ENCODE data around the gene BTBD9.
A peak's percentile ranks its signal among the peaks of the same experiment; 100 is the strongest.

BTBD9 gene

DNA sequence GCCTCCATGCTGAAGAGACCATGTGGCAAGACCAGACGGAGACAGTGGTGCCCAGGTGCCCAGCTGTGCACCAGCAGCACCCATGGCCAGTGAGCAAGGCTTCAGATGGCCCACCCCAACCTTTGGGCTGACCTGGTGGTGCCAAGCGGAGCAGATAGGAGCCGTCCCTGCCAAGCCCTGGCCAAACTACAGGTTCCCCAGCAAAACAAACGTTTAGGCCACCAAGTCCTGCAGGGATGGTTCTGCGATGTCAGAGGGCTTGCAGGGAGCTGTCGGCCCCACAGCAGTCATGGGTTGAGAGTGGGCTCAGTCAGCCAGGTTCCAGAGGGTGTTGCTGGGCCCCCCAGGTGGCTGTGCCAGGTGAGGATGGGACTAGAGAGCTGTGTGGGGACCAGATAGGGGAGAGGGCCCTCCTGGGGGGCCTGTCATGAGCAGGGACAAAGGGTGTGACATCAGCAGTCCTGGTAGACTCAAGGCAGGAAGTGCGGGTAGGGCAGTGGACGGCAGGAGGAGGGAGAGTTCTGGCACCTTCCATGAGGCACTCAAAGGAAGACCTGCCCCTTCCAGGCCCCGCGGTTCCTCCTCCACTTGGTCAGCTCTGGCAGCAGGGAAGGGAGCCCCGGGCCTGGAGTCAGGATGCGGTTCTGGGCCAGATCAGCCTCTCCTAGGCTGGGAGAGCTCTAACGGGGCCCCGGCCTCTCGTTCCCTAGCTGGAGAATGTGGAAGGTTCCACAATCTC, 477.8 kb downstream of the BTBD9 start:
- DNase-seq (ENCODE audit: low spot score), result no peak

DNA sequence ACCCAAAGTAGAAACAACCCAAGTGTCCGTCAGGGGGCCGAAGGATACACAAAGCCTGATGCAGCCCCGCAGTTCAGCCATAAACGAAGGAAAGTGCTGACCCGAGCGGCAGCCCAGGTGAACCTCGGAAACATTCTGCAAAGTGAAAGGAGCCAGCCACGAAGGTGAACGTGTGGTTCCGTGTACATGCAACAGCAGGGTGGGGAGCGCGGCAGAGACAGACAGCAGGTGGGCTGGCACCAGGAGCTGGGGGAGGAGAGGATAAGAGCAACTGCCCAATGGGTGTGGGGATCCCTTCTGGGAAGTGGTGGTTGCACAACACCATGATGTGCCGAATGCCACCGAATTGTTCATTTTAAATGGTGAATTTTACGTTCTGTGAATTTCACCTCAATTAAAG, 478.4 kb downstream of the BTBD9 start:
- no peak for DNase-seq (ENCODE audit: low spot score)

DNA sequence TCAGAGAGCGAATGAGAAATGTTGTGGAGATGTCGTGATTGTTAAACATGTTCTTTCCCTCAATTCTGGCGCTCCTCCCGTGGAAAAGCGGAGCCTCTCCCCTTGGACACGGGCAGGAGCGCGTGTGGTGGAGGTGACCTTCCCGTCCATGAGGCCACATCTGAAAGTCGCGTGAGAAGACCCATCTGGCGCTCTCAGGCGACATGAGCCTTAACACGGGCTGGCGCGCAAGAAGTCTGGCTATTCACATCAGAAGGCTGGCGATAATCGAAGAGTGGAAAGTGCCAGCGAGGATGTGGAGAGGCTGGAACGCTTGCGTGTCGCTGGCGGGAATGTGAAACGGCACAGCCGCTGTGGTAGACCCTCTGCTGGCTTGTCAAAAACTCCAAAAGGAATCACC, 478.9 kb downstream of the BTBD9 start:
- DNase-seq (ENCODE audit: low spot score), result no peak

DNA sequence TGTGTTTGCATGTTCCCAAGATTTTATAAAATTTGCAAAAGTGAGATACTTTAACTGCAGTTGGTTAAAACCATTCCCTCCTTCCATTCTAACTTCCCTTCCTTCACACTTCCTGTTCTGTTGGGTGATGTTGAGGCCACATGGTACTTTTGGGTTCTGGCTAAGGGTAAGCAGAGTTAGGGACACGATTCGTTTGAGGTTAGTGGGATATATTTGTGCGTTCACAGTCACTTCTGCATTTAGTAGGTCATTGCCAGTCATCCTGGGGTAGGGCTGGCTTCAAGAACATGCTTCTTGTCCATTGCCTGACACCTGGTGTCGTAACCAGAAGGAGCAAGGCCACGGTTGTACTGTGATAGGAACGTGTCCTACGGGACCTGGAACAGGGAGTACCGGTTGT, 480.1 kb downstream of the BTBD9 start:
- no peak for DNase-seq (ENCODE audit: low spot score)

DNA sequence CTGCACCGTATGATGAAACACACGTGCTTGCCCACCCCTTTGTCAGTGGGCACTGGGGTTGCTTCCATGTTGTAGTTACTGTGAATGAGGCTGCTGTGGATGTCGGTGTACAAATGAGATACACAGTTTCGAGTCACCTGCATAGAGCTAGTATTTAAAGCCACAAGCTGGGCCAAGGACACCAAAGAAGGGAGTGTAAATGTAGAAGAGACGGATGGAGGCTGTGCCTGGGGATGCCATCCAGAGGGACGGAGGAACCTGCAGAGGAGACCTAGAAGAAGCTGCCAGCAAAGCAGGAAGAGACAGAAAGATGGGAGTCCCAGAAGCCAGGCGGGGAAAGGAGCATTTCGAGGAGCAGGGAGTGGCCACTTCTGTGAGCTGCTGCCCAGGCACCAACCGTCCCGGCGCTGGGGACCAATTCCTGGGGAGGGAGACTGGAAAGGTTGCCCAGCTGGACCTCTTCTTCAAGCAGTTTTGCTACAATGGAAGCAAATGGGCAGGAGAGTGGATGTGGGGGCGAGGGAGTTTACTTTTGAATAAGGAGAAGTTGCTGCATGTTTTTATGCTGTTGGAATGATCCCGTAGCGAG, 480.9 kb downstream of the BTBD9 start:
- DNase-seq (ENCODE audit: low spot score), result no peak

DNA sequence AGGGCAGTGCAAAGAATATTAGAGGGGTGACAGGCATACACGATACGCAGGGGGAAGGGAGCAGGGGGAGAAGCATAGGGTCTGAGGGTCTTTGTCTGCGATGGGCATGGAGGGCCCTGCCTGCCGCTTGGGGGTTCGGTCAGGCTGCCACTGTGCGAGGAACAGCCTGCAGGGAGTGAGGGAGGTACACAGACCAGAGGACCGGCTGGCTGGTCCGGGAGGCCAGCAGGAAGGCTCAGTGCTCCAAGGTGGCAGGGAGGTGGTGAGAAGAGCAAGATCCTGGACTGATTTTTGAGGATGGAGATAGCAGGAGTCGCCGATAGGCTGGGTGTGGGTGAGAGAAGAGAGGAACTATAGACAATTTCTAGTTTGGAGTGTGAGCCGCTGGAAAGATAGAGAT, 481.8 kb downstream of the BTBD9 start:
- no peak for DNase-seq (ENCODE audit: low spot score)

DNA sequence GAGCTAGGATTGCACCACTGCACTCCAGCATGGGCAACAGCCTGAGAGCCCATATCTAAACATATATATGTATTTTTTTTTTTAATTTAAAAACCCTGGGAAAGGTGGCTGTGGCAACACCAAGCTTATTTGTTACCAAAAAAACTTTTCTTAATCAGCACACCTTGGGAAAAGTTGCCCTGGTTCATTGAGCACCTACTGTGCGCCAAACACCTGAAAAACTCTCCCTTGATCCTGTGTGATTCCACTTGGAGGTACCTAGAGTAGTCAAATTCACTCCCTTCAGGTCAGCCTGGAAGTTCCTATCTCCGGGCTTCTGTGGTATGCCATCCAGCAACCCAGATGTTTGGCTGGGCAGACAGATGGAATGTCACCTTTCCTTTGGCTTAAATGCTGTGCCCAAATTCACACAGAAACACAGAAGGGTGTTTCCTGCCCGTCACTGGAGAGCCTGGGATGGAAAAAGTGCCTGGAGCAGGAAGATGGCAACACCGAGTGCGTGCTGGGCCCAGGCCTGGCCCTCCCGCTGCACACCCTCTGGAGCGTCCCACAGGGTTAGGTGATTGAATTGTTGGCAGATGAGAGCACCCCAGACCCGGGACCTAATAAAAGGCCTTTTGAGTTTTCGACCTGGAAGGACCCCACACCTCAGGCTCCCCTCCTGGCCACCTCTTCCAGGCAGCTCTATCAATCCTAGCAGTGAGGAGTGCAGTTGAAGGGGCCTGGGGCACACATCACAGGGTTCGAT, 482.7 kb downstream of the BTBD9 start:
- no peak for DNase-seq (ENCODE audit: low spot score)

DNA sequence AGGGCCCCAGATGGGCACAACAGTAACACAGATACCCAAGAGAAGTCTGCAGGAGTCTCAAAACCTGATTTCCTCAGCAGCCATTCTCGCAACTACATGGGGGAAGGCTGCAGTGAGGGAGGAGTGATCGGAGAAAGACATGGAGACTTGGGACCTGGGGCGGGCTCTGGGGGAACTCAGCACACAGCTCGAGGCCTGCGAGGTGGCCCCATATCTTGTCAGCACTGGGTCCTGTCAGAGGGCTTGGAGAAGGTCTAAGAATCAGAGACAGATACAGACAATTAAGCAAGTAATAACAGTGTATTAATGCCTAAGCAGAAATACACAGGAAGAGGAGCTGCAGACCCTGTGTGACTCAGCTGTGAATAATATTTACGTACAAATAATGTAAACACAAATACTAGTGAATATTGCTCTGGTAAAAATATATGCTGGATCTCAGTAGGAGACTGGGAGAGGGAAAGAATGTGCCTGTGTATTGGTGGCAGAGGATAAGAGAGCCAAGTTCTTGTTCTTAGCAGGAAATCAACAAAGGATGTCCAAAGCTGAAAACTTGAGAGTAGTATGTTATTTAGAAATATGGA, 484.0 kb downstream of the BTBD9 start:
- DNase-seq (ENCODE audit: low spot score), result no peak

DNA sequence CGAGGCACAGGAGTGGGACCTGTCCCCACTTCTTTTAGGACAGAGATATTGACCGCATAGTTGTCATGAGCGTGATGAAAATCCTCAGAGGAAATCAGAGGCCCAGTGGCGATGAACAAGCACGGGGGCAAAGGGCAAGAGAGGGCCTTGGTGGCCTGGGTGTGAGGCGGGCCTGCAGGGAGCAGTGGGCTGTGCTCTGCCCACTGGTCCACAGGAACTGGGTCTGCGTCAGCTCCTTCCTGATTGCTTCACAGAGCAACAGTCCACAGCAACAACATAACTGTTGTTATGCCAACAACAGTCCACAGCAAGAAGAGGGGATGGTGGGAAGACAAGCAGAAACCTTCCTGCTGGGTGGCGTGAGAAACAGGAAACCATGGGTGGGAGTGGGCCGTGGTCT, 484.6 kb downstream of the BTBD9 start:
- no peak for DNase-seq (ENCODE audit: low spot score)

DNA sequence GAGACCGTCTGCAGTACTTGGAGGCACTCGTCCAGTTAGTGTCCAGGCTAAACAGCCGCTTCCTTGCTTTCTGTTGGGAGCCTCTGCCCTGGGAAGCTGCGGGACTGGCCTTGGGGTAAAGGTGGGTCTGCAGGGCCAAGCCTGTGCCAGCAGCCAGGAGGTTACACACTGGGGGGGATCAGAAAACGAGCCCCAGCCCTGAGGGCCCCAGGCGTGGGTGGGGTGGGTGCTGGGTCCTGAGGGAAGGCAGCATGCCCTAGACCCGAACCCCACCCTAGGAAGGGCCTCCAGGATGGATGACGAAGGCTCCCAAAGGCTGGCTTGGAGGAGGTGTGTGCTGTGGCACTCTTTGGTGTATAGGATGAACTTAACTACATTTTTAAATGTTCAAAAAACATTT, 485.0 kb downstream of the BTBD9 start:
- no peak for DNase-seq (ENCODE audit: low spot score)

DNA sequence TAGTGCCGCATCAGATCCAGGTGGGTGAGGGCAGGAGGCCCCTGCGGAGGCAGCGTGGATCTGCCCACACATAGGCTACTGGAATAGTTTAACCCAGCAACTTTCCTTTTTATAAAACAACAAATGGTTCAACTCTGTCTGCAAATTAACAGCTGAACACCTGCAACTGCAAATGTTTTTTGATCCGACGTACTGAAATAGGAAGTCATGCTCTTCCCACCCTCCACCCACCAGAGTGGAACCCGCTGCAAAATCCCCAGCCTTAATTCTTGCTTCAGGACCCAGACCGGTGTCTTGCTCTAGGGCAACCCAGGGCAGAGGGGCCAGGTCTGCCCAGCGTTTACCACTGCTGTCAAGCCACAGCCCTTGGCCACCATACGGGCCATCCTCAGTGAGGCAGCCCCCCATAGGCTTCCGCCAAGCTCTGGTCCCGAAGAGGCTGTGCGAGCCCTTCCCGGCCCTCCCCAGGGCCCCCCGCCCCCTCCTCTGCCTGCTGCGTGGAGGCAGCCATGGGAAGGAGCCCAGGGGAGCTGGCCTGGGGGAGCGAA, 485.9 kb downstream of the BTBD9 start:
- DNase-seq (ENCODE audit: low spot score), result no peak

DNA sequence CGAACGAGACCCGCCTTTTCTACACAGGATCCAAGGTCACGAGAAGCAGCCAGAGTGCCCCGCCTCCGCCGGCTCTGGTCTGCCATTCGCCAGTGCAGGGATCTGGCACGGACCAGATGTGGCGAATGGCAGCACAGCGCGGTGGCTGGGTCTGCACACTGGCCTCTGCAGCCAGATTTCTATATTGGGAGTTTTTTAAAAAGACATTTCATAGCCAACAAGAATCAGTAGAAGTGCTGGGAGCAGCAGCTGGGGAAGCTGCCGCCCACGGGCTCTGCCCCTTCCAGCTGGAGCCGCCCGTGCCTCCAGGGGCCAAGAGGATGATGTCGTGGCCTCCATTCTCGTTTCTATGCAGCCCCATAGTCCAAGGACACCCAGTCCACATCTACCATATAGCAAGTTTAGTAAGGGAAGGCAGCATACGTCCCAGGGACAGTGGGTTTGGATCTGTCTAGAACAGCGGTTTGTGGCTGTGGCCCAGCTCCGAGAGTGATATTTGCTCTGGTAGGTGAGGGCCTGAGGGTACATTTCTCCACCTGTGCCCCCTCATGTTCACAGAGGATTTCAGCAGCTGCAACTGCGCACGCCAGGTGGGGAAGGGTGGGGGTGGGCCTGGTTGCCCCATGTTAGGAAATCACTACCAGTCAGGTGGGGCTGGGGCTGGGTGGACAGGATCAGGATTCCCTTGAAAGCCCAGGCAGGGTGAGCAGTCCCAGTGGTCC, 486.5 kb downstream of the BTBD9 start:
- DNase-seq (ENCODE audit: low spot score), result no peak

DNA sequence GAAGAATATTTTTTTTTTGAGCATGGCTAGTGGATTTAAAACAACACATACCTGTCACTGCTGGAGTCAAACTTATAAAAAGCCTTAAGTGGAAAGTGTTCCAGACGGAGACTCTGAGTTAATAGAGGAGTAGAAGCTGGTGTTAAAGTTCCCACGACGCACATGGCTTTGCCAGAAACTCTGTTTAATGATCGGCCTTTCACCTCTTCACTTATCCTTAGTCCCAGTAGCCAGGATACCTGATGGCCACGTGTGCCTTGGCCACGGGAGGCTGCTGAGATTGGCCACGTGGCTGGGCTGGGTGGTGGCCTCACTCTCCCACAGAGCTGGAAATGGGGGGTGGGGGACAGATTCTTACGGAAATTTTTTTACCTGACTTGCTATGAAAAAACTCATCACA, 487.1 kb downstream of the BTBD9 start:
- DNase-seq (ENCODE audit: low spot score), result no peak

DNA sequence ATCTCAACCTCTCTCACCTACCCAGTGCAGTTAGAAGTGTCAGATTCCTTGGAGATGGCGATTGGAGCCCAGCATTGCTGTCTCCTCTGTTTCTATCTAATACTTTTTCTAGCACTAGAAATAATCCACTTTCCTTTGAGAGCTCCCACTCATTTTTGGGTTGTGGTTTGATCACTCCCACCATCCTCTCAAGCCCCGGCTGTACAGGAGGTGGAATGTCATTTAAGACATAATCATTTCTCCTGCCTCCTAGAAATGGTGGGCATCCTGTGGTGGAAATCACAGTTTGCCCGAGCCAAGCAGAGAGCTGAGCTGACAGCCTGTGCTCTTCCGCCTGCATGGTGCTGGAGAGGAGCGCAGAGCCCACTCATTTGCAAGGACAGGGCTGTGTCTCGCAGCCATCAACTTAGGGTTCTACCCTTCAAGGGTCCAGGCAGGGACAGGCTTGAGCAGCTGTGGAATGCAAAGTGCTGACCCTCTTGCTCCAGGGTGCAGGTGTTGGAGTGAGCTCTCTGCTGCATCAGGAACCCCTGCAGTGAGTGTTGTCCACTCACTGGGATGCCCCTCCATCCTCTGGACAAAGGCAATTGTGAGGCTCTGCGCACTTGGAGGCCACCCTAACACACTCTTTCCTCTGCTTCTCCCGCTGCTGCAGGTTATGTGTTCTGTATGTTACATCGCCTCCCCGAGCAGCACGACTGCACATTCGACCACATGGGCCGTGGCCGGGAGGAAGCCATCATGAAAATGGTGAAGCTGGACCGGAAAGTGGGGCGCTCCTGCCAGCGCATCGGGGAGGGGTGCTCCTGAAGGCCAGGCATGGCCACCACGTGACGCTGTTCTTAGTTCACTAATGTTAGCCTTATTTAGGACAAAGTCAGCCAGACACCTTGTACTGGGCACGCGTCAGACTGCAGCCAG, 487.9 kb downstream of the BTBD9 start:
- DNase-seq (ENCODE audit: low spot score), result no peak

DNA sequence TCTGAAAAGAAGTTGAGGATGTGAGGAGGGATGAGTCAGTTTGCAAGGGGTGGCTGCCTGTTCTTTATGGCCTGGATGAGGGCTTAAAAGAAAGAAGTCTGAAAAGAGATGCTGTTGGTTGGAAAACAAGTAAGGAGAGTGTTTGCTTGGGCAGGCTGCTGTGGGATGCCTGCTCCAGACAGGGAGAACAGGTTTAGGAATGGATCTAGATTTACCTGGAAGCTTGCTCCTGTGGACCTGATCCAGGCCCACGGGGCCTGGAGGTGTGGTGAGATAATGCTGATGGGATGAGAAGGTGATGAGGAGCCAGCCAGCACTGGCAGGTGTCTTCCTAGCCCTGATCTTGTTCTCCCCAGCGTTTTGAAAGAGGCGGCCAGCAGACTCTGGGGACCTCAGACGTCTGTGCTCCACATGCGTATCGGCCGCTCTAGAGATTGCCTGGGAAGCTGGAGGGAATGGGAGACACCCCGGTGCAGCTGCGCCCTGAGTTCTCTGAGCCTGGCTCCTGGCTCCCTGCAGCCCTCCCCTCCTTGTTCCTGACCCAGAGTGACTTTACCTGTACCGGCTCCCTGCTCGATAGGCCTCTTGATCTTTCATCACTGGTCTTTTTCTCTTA, 488.9 kb downstream of the BTBD9 start:
- no peak for DNase-seq (ENCODE audit: low spot score)

DNA sequence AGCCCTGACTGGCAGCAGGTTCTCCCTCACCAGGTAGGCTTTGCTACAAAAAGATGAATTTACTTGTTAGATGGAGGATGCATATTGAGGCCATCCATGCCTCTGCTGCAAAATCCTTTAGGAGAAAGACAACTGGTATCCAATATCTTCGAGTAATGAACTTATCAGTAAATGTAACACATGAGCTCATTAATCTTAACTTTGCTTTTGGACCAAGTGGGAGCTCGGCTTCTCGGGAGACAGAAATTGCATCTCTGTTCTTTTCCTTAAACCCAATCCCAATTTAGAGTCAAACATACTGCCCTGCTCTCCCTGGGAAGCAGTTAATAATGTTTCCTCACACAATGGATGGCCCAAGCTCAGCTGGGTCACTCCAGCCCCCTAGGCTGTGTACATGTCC, 489.7 kb downstream of the BTBD9 start:
- no peak for DNase-seq (ENCODE audit: low spot score)

DNA sequence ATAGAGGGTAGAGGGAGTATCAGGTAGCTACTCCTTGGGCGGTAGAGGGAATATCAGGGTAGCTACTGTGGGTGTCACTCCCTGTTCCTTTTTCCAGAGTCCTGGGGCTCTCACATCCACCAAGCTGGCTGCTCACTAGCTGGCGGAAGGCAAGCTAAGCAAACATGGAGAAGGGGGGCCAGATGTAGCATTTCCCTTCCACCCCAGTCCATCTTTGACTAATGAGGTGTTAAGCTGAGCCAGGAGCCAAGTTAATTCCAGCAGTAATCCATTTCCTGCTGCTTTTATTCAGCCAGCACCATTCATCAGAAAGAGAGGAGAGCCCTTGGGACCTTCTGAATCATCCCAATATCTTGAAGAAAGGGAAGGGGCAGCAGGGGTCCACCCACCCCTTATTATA, 490.2 kb downstream of the BTBD9 start:
- DNase-seq (ENCODE audit: low spot score), result no peak

DNA sequence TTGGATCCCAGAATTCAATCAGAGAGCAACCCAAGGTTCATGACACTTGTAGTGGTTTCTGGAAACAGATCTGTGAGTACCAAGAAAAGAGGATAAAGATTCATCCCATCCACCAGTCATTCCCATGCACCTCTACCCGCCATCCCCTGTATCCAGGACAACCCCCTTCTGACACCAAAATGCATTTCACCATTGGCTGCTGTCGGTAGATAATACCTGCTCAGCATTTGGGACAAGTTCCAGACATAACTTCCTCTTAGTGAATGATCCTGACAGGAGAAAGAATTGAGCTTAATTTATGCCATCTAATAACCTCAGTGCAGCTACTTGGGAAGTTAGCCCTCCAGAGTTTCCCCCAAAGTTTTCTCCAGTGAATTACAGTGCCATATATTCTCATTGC, 491.1 kb downstream of the BTBD9 start:
- DNase-seq (ENCODE audit: low spot score), result no peak

DNA sequence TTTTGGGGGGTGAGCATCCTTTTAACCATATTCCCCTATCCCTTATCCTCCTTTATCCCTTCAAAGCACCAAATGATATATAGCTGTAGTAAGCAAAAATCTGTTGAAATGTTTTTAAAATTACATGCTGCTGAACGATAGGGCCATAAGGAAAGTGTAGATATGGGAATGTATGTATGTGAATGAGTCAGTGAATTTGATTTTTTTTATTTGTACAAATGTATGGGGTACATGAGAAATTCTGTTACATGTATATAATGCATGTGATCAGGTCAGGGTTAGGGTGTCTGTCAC, 493.0 kb downstream of the BTBD9 start:
- no peak for DNase-seq (ENCODE audit: low spot score)

DNA sequence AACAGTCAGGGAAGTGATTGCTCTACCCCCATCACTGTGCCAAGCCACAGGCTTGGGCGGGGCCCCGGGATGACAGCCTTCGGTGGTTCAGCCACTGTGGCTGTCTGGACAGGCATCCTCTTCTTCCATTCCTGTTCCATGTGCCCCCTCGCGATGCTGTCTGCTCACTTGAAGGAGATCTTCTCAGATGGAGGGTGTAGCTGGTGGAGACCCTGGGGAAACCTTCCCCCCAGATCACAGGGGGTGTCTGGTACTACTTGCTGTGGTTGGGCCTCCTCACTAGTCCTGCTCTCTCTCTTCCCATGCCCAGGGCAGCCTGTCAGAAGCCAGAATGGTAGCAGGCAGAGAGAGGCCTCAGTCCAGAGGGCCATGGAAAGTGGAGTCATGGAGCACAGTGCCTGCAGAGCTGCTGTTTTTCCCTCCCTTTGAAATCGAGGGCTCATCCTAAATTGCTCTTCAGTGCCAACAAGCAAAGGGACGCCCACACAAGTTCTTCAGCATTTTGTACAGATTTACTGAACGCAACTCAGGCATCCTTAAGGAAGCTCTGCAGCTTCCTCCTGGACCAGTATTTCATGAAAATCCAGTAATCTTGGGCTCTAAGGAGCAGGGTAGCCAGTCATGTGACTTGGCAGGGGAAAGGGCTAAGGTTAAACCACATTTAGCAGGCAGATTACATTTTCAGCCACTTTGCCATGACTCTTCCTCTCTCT, 493.6 kb downstream of the BTBD9 start:
- DNase-seq (ENCODE audit: low spot score), result peak; percentile 61

Measured in putamen (tissue), 1 donor.